ENCODE measurements around the gene VAV3. TPM values are rescaled to one million over a fixed set of nuclear protein-coding genes. Genes with fewer than 3 reads are reported as not detected.

The VAV3 gene
- total and polyA plus RNA-seq, 2 of the 8 experiments (the other 6 are each of a cell fraction or from before 2014, with no cell fraction given): 2.9 to 7.9 TPM

DNA sequence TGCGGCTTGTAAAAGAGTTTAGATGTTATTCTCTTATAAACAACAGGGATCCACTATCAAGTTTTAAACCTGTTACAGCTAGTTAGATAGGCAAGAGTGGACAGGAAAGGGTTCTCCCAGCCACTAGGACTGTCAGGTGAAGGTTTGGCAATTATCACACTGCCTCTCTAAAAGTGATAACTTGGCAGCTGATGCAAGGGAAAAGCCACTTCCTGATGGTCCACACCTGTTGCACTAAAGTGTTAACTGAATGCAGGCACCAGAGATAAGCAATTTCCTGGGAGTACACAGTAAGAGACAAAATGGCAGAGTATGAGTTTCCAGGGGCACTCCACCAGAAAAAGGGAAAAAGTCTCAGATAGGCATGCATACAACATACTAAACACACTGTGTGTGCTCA, 99.4 kb downstream of the VAV3 start (continued):
- TF ChIP-seq, protein P1, sequence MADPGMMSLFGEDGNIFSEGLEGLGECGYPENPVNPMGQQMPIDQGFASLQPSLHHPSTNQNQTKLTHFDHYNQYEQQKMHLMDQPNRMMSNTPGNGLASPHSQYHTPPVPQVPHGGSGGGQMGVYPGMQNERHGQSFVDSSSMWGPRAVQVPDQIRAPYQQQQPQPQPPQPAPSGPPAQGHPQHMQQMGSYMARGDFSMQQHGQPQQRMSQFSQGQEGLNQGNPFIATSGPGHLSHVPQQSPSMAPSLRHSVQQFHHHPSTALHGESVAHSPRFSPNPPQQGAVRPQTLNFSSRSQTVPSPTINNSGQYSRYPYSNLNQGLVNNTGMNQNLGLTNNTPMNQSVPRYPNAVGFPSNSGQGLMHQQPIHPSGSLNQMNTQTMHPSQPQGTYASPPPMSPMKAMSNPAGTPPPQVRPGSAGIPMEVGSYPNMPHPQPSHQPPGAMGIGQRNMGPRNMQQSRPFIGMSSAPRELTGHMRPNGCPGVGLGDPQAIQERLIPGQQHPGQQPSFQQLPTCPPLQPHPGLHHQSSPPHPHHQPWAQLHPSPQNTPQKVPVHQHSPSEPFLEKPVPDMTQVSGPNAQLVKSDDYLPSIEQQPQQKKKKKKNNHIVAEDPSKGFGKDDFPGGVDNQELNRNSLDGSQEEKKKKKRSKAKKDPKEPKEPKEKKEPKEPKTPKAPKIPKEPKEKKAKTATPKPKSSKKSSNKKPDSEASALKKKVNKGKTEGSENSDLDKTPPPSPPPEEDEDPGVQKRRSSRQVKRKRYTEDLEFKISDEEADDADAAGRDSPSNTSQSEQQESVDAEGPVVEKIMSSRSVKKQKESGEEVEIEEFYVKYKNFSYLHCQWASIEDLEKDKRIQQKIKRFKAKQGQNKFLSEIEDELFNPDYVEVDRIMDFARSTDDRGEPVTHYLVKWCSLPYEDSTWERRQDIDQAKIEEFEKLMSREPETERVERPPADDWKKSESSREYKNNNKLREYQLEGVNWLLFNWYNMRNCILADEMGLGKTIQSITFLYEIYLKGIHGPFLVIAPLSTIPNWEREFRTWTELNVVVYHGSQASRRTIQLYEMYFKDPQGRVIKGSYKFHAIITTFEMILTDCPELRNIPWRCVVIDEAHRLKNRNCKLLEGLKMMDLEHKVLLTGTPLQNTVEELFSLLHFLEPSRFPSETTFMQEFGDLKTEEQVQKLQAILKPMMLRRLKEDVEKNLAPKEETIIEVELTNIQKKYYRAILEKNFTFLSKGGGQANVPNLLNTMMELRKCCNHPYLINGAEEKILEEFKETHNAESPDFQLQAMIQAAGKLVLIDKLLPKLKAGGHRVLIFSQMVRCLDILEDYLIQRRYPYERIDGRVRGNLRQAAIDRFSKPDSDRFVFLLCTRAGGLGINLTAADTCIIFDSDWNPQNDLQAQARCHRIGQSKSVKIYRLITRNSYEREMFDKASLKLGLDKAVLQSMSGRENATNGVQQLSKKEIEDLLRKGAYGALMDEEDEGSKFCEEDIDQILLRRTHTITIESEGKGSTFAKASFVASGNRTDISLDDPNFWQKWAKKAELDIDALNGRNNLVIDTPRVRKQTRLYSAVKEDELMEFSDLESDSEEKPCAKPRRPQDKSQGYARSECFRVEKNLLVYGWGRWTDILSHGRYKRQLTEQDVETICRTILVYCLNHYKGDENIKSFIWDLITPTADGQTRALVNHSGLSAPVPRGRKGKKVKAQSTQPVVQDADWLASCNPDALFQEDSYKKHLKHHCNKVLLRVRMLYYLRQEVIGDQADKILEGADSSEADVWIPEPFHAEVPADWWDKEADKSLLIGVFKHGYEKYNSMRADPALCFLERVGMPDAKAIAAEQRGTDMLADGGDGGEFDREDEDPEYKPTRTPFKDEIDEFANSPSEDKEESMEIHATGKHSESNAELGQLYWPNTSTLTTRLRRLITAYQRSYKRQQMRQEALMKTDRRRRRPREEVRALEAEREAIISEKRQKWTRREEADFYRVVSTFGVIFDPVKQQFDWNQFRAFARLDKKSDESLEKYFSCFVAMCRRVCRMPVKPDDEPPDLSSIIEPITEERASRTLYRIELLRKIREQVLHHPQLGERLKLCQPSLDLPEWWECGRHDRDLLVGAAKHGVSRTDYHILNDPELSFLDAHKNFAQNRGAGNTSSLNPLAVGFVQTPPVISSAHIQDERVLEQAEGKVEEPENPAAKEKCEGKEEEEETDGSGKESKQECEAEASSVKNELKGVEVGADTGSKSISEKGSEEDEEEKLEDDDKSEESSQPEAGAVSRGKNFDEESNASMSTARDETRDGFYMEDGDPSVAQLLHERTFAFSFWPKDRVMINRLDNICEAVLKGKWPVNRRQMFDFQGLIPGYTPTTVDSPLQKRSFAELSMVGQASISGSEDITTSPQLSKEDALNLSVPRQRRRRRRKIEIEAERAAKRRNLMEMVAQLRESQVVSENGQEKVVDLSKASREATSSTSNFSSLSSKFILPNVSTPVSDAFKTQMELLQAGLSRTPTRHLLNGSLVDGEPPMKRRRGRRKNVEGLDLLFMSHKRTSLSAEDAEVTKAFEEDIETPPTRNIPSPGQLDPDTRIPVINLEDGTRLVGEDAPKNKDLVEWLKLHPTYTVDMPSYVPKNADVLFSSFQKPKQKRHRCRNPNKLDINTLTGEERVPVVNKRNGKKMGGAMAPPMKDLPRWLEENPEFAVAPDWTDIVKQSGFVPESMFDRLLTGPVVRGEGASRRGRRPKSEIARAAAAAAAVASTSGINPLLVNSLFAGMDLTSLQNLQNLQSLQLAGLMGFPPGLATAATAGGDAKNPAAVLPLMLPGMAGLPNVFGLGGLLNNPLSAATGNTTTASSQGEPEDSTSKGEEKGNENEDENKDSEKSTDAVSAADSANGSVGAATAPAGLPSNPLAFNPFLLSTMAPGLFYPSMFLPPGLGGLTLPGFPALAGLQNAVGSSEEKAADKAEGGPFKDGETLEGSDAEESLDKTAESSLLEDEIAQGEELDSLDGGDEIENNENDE (IDR thresholded peaks at IDR 0.05; ENCODE audit: insufficient replicate concordance, low read length): no peak
